Measurements from ENCODE around the gene FAM163A. TPM values are rescaled to one million over a fixed set of nuclear protein-coding genes. Genes with fewer than 3 reads are reported as not detected.

Gene FAM163A
- total RNA-seq, 1 donor, result under 0.01 TPM

DNA sequence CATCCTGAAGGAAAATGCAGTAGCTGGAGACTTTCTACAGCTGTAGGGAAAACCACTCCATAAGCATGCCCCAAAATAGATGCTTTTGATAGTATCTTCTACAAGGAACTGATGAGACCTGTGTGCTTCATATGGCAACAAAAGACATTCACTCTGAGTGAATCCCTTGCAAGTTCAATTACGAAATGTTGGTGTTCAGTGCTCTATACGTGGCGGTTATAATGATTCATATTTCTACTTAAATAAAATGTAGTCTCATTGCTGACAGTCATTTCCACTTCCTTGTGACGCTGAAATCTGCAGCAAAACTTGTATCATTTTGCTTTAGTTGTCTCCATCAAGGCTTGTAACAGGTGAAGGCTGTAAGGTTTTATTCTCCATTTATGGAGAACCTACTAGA is 113.9 kb downstream of the FAM163A start:
- no peak for DNase-seq (ENCODE audit: low read depth)
- TF ChIP-seq CTCF (IDR thresholded peaks at IDR 0.05; ENCODE audit: insufficient read depth, low read depth, low read length), result no peak
- no peak overlapping the region for H3K4me3 ChIP-seq (ENCODE audit: low read depth, low read length)

DNA sequence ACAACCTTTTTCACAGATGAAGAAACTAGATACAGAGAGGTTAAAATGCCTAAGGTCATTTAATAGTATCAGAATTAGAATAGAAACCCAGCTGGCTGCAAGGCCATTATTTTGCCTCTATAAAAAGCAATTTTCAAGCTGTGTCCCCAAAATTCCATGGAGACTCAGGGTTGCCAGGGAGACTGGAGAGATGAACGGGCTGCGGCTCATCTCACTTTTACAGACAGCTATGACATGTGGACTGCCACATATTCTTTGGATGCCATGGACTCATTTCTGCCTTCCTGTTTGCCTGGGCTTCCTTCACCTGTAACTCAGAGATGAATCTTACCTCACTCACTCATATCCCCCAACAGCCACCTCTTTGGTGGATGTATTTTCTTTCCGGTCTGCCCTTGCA is 117.6 kb downstream of the FAM163A start:
- H3K4me3 ChIP-seq (ENCODE audit: low read depth, low read length), result no peak overlapping the region
- no peak for DNase-seq (ENCODE audit: low read depth)
- TF ChIP-seq CTCF (IDR thresholded peaks at IDR 0.05; ENCODE audit: insufficient read depth, low read depth, low read length), result no peak

DNA sequence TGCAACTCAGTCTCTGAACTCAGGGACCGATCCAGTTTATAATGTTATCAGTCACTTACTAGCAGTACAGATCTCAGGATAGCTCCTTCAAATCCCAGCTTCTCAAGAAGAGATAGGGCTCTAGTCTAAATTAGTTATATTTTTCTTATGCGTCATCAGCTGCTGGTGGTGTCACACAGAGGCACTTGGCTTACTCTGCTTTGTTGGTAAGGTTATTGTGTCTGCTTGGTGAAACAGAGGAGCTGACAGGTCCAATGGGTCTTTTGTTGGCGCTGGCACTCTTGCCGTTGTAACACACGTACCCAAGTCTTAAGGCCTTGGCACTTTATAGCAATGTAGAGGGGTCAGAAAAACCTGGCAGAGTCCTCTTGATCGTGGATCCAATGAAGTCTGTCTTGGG is 122.3 kb downstream of the FAM163A start:
- DNase-seq (ENCODE audit: low read depth), result no peak
- no peak overlapping the region for H3K4me3 ChIP-seq (ENCODE audit: low read depth, low read length)
- no peak for TF ChIP-seq CTCF (IDR thresholded peaks at IDR 0.05; ENCODE audit: insufficient read depth, low read depth, low read length)

Other genes with a start within 250 kb of the FAM163A start
- gene NPHS2, start 167.3 kb upstream of the FAM163A start, total RNA-seq, result not detected in 2 replicates
- gene TDRD5, start 151.5 kb upstream of the FAM163A start, total RNA-seq, result not detected in 2 replicates
- gene TOR1AIP2, start 134.5 kb downstream of the FAM163A start, total RNA-seq, result 92.1 and 179 TPM in 2 replicates
- gene TOR1AIP1, start 139.0 kb downstream of the FAM163A start, total RNA-seq, result 39.0 and 66.5 TPM in 2 replicates
- 58.9 and 72.1 TPM in 2 replicates for gene CEP350, start 211.5 kb downstream of the FAM163A start, total RNA-seq

All from fibroblast of villous mesenchyme (primary cell).